Testis (tissue), 2 donors: ENCODE data around the gene SYK.

Source experiments
- POLR2A ChIP-seq: fragments of 450-650 bp; IDR thresholded peaks from one replicate; pipeline ENCODE4 v1.6.1; 2017; ENCODE audit warnings: antibody characterized with exemption, mild to moderate bottlenecking, moderate library complexity
- TF ChIP-seq, protein P1 (sequence below), 3 experiments: fragments of 450-650 bp in 2 of 3; fragments of 200-600 bp in 1 of 3; sonication (generic) in 1 of 3; IDR thresholded peaks; one replicate each; pipeline ENCODE4 v1.5.1; 2016 to 2019; ENCODE audit warnings: antibody characterized with exemption in 3 of 3, mild to moderate bottlenecking in 2 of 3, moderate library complexity in 1 of 3

GRCh38 chr9:90826326-90827020, 24.9 kb downstream of the SYK start:
- TF ChIP-seq, protein P1, sequence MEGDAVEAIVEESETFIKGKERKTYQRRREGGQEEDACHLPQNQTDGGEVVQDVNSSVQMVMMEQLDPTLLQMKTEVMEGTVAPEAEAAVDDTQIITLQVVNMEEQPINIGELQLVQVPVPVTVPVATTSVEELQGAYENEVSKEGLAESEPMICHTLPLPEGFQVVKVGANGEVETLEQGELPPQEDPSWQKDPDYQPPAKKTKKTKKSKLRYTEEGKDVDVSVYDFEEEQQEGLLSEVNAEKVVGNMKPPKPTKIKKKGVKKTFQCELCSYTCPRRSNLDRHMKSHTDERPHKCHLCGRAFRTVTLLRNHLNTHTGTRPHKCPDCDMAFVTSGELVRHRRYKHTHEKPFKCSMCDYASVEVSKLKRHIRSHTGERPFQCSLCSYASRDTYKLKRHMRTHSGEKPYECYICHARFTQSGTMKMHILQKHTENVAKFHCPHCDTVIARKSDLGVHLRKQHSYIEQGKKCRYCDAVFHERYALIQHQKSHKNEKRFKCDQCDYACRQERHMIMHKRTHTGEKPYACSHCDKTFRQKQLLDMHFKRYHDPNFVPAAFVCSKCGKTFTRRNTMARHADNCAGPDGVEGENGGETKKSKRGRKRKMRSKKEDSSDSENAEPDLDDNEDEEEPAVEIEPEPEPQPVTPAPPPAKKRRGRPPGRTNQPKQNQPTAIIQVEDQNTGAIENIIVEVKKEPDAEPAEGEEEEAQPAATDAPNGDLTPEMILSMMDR (IDR thresholded peaks at IDR 0.05) = no peak
- no peak for TF ChIP-seq POLR2A
